ENCODE measurements around the gene MYBBP1A. TPM values are rescaled to one million over a fixed set of nuclear protein-coding genes. Genes with fewer than 3 reads are reported as not detected.

Gene MYBBP1A
- total RNA-seq, 4 donors from 2014 or later = 73.4 to 127 (median 83.8) TPM

- Histone ChIP-seq H3K27ac (no peak overlapping the region), H3K4me1 (peaks cover 50% of the 10 kb centered on the region)
- 72% methylated on average over 9 of the region's 10 CpGs for WGBS
These were observed 43.8 kb downstream of the MYBBP1A start for GRCh38 chr17:4511199-4511932.

GRCh38 chr17:4510618-4510941 lies 44.6 kb downstream of the MYBBP1A start:
- Histone ChIP-seq H3K27me3 (no peaks in the 10 kb centered on the region), H3K27ac (no peak overlapping the region), H3K4me3 (no peak overlapping the region), H3K36me3 (no peaks in the 10 kb centered on the region), H3K4me1 (peaks cover 50% of the 10 kb centered on the region), H3K9me3 (no peaks in the 10 kb centered on the region)
- no peak for DNase-seq (ENCODE audit: low spot score in 2 of 2)
- WGBS = 76% methylated on average over 10 of the region's 11 CpGs
- no peak for TF ChIP-seq CTCF (IDR thresholded peaks at IDR 0.05)
- TF ChIP-seq POLR2A (IDR thresholded peaks at IDR 0.05) = no peak
- TF ChIP-seq EP300 (IDR thresholded peaks at IDR 0.05) = no peak
- no peak for TF ChIP-seq POLR2AphosphoS5 (IDR thresholded peaks at IDR 0.05)

More at GRCh38 chr17:4511199-4511932, 43.8 kb downstream of the MYBBP1A start:
- no peak for TF ChIP-seq EP300 (IDR thresholded peaks at IDR 0.05)
- no peak for TF ChIP-seq CTCF (IDR thresholded peaks at IDR 0.05)
- no peak for TF ChIP-seq POLR2AphosphoS5 (IDR thresholded peaks at IDR 0.05)
- TF ChIP-seq POLR2A (IDR thresholded peaks at IDR 0.05) = no peak
- H3K4me3 ChIP-seq = no peak overlapping the region
- H3K36me3 ChIP-seq = no peaks in the 10 kb centered on the region
- H3K27me3 ChIP-seq = no peaks in the 10 kb centered on the region
- DNase-seq (ENCODE audit: low spot score in 2 of 2) = no peak
- H3K9me3 ChIP-seq = no peaks in the 10 kb centered on the region

GRCh38 chr17:4509923-4510617 lies 45.1 kb downstream of the MYBBP1A start:
- Histone ChIP-seq H3K27ac (peak overlapping the region; percentile 57), H3K36me3 (no peaks in the 10 kb centered on the region), H3K4me3 (no peak overlapping the region), H3K4me1 (peaks cover 45% of the 10 kb centered on the region), H3K27me3 (no peaks in the 10 kb centered on the region), H3K9me3 (no peaks in the 10 kb centered on the region)
- WGBS = 69% methylated on average over 15 of the region's 21 CpGs
- DNase-seq (ENCODE audit: low spot score in 2 of 2) = no peak
- TF ChIP-seq POLR2AphosphoS5 (IDR thresholded peaks at IDR 0.05) = no peak
- TF ChIP-seq EP300 (IDR thresholded peaks at IDR 0.05) = no peak
- no peak for TF ChIP-seq POLR2A (IDR thresholded peaks at IDR 0.05)
- no peak for TF ChIP-seq CTCF (IDR thresholded peaks at IDR 0.05)

GRCh38 chr17:4509401-4509800 lies 45.8 kb downstream of the MYBBP1A start:
- H3K4me3 ChIP-seq = no peak overlapping the region
- TF ChIP-seq EP300 (IDR thresholded peaks at IDR 0.05) (no peak), POLR2A (IDR thresholded peaks at IDR 0.05) (no peak), CTCF (IDR thresholded peaks at IDR 0.05) (no peak), POLR2AphosphoS5 (IDR thresholded peaks at IDR 0.05) (no peak)
- no peak for DNase-seq (ENCODE audit: low spot score in 2 of 2)
- WGBS = 81% methylated on average over 8 of the region's 8 CpGs
- H3K36me3 ChIP-seq = no peaks in the 10 kb centered on the region
- H3K27me3 ChIP-seq = peaks cover 2% of the 10 kb centered on the region
- H3K9me3 ChIP-seq = no peaks in the 10 kb centered on the region
- peaks cover 38% of the 10 kb centered on the region for H3K4me1 ChIP-seq
- peak overlapping the region; percentile 57 for H3K27ac ChIP-seq

- no peak for DNase-seq (ENCODE audit: low spot score in 2 of 2)
- H3K9me3 ChIP-seq = no peaks in the 10 kb centered on the region
- no peak for TF ChIP-seq POLR2AphosphoS5 (IDR thresholded peaks at IDR 0.05)
- no peak for TF ChIP-seq POLR2A (IDR thresholded peaks at IDR 0.05)
- TF ChIP-seq CTCF (IDR thresholded peaks at IDR 0.05) = no peak
- TF ChIP-seq EP300 (IDR thresholded peaks at IDR 0.05) = no peak
- peaks cover 6% of the 10 kb centered on the region for H3K27me3 ChIP-seq
- peaks cover 26% of the 10 kb centered on the region for H3K4me1 ChIP-seq
- no peaks in the 10 kb centered on the region for H3K36me3 ChIP-seq
- H3K4me3 ChIP-seq = no peak overlapping the region
- WGBS = 82% methylated on average over 1 of the region's 3 CpGs
- no peak overlapping the region for H3K27ac ChIP-seq
These were observed 47.0 kb downstream of the MYBBP1A start for GRCh38 chr17:4508207-4508606.
